ENCODE measurements around the gene CDH4. TPM values are rescaled to one million over a fixed set of nuclear protein-coding genes. Genes with fewer than 3 reads are reported as not detected.

The CDH4 gene
- total RNA-seq, 1 experiment from 2014 or later, result not detected

- no peak for DNase-seq (ENCODE audit: low read depth, low spot score)
- H3K4me3 ChIP-seq (ENCODE audit: low read depth in 2 of 2, low read length in 2 of 2), result no peak overlapping the region
- H3K36me3 ChIP-seq (ENCODE audit: control insufficient read depth, insufficient read depth, low read length), result no peaks in the 10 kb centered on the region
- no TSS peak for BruUV-seq (replicated peaks)
- peaks cover 2% of the 10 kb centered on the region; the same call in 1 of the 2 replicates for H3K27me3 ChIP-seq (ENCODE audit: control insufficient read depth, insufficient read depth, low read length)
- TF ChIP-seq REST (IDR thresholded peaks at IDR 0.05; ENCODE audit: insufficient read depth in 1 of 2, low read depth in 2 of 2, low read length in 1 of 2), result no peak
- TF ChIP-seq TCF7L2 (IDR thresholded peaks at IDR 0.05; ENCODE audit: low read depth, low read length), result no peak
- TF ChIP-seq, protein P1, sequence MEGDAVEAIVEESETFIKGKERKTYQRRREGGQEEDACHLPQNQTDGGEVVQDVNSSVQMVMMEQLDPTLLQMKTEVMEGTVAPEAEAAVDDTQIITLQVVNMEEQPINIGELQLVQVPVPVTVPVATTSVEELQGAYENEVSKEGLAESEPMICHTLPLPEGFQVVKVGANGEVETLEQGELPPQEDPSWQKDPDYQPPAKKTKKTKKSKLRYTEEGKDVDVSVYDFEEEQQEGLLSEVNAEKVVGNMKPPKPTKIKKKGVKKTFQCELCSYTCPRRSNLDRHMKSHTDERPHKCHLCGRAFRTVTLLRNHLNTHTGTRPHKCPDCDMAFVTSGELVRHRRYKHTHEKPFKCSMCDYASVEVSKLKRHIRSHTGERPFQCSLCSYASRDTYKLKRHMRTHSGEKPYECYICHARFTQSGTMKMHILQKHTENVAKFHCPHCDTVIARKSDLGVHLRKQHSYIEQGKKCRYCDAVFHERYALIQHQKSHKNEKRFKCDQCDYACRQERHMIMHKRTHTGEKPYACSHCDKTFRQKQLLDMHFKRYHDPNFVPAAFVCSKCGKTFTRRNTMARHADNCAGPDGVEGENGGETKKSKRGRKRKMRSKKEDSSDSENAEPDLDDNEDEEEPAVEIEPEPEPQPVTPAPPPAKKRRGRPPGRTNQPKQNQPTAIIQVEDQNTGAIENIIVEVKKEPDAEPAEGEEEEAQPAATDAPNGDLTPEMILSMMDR (IDR thresholded peaks at IDR 0.05), result no peak
- TF ChIP-seq POLR2AphosphoS5 (IDR thresholded peaks at IDR 0.05; ENCODE audit: low read depth, low read length), result no peak
- TF ChIP-seq SIN3A (IDR thresholded peaks at IDR 0.05; ENCODE audit: borderline replicate concordance, insufficient read depth, low read depth, low read length), result no peak
- in situ Hi-C loops (cut with HindIII; ENCODE audit: low pct_unique_long_range_greater_than_20kb, low sequenced_read_pairs), result no loop called here
- H3K9me3 ChIP-seq (ENCODE audit: control insufficient read depth, insufficient read depth, low read depth, low read length), result no peaks in the 10 kb centered on the region
- 0 out of 2 replicates have a peak, but pooled peaks have one; percentile 14 for ATAC-seq
- ChIA-PET POLR2A (no interaction called here), CTCF (no interaction called here)
- H3K27ac ChIP-seq (ENCODE audit: low read length), result no peak overlapping the region
- intact Hi-C loops (cut with micrococcal nuclease; ENCODE audit: unreplicated experiment), result no loop called here
- no peaks in the 10 kb centered on the region for H3K4me1 ChIP-seq (ENCODE audit: control insufficient read depth, insufficient read depth, low read length)
Observed at GRCh38 chr20:61812121-61812844, 560.2 kb downstream of the CDH4 start.

GRCh38 chr20:61812845-61813485 is 560.9 kb downstream of the CDH4 start:
- Histone ChIP-seq H3K9me3 (ENCODE audit: control insufficient read depth, insufficient read depth, low read depth, low read length) (no peaks in the 10 kb centered on the region), H3K27ac (ENCODE audit: low read length) (no peak overlapping the region), H3K27me3 (ENCODE audit: control insufficient read depth, insufficient read depth, low read length) (peaks cover 2% of the 10 kb centered on the region; the same call in 1 of the 2 replicates), H3K4me1 (ENCODE audit: control insufficient read depth, insufficient read depth, low read length) (no peaks in the 10 kb centered on the region), H3K4me3 (ENCODE audit: low read depth in 2 of 2, low read length in 2 of 2) (no peak overlapping the region), H3K36me3 (ENCODE audit: control insufficient read depth, insufficient read depth, low read length) (no peaks in the 10 kb centered on the region)
- DNase-seq (ENCODE audit: low read depth, low spot score), result no peak
- POLR2A ChIA-PET, result no interaction called here
- TF ChIP-seq, protein P1 (IDR thresholded peaks at IDR 0.05), result no peak
- TF ChIP-seq REST (IDR thresholded peaks at IDR 0.05; ENCODE audit: insufficient read depth in 1 of 2, low read depth in 2 of 2, low read length in 1 of 2) (no peak), POLR2AphosphoS5 (IDR thresholded peaks at IDR 0.05; ENCODE audit: low read depth, low read length) (no peak), TCF7L2 (IDR thresholded peaks at IDR 0.05; ENCODE audit: low read depth, low read length) (no peak), SIN3A (IDR thresholded peaks at IDR 0.05; ENCODE audit: borderline replicate concordance, insufficient read depth, low read depth, low read length) (no peak)
- intact Hi-C loops (cut with micrococcal nuclease; ENCODE audit: unreplicated experiment), result no loop called here
- BruUV-seq (replicated peaks), result no TSS peak
- ATAC-seq, result no peak
- in situ Hi-C loops (cut with HindIII; ENCODE audit: low pct_unique_long_range_greater_than_20kb, low sequenced_read_pairs), result no loop called here
- CTCF ChIA-PET, result no interaction called here
